Liver (tissue), 9 donors: ENCODE data around the gene CDH23. TPM values are rescaled to one million over a fixed set of nuclear protein-coding genes. Genes with fewer than 3 reads are reported as not detected.

ENCODE experiments used
- DNase-seq: peaks from one replicate; pipeline ENCODE4 v3.0.0-alpha.2; 2017; ENCODE audit warnings: low spot score
- H3K27ac ChIP-seq, 2 donors: one replicate each; pipeline ENCODE4 v1.7.0; 2013; ENCODE audit warnings: inconsistent platforms in 2 of 2, low read length in 2 of 2, control low read depth in 1 of 2, low read depth in 1 of 2, mild to moderate bottlenecking in 1 of 2
- H3K27me3 ChIP-seq, 4 donors: one replicate each; pipeline versions ENCODE4 v1.6.1 to v1.7.0; 2013; ENCODE audit warnings: low read length in 3 of 4, inconsistent platforms in 1 of 4, mild to moderate bottlenecking in 1 of 4, moderate library complexity in 1 of 4; ENCODE audit not compliant: control insufficient read depth in 4 of 4, insufficient read depth in 4 of 4
- H3K36me3 ChIP-seq, 4 donors: one replicate each; pipeline versions ENCODE4 v1.6.1 to v1.7.0; 2013; ENCODE audit warnings: low read length in 3 of 4, mild to moderate bottlenecking in 3 of 4, low read depth in 1 of 4, moderate library complexity in 1 of 4; ENCODE audit not compliant: control insufficient read depth in 4 of 4, insufficient read depth in 3 of 4
- H3K4me1 ChIP-seq, 4 donors: one replicate each; pipeline versions ENCODE4 v1.6.1 to v1.7.0; 2013; ENCODE audit warnings: low read length in 3 of 4, mild to moderate bottlenecking in 3 of 4, moderate library complexity in 1 of 4; ENCODE audit not compliant: control insufficient read depth in 4 of 4, insufficient read depth in 4 of 4
- H3K4me3 ChIP-seq, 3 donors: one replicate each; pipeline versions ENCODE4 v1.6.1 to v1.7.0; 2013; ENCODE audit warnings: low read length in 3 of 3, control low read depth in 1 of 3, low read depth in 1 of 3, mild to moderate bottlenecking in 1 of 3
- H3K9ac ChIP-seq, 2 donors: one replicate each; pipeline ENCODE4 v1.7.0; 2013; ENCODE audit warnings: low read length in 2 of 2, mild to moderate bottlenecking in 2 of 2, moderate library complexity in 2 of 2, control low read depth in 1 of 2, low read depth in 1 of 2
- H3K9me3 ChIP-seq, 4 donors: one replicate each; pipeline versions ENCODE4 v1.6.1 to v1.7.0; 2013; ENCODE audit warnings: low read length in 3 of 4; ENCODE audit not compliant: control insufficient read depth in 4 of 4
- FOXA1 ChIP-seq: IDR thresholded peaks from 2 replicates; pipeline ENCODE4 v1.6.1; 2016; ENCODE audit warnings: antibody characterized with exemption
- FOXA2 ChIP-seq: IDR thresholded peaks from 2 replicates; pipeline ENCODE4 v1.6.1; 2016; ENCODE audit warnings: antibody characterized with exemption
- GABPA ChIP-seq, 2 donors: IDR thresholded peaks in 1 of 2; conservative IDR thresholded peaks in 1 of 2; 2 replicates each; pipeline ENCODE4 v1.6.1; 2016; ENCODE audit warnings: antibody characterized with exemption in 2 of 2, mild to moderate bottlenecking in 1 of 2, moderate library complexity in 1 of 2
- HNF4A ChIP-seq, 2 donors: conservative IDR thresholded peaks; 2 replicates each; pipeline ENCODE4 v1.6.1; 2016; ENCODE audit warnings: antibody characterized with exemption in 2 of 2, mild to moderate bottlenecking in 2 of 2
- JUND ChIP-seq, 2 donors: IDR thresholded peaks; 2 replicates each; pipeline ENCODE4 v1.6.1; 2016; ENCODE audit warnings: antibody characterized with exemption in 2 of 2
- MAX ChIP-seq: IDR thresholded peaks from 2 replicates; pipeline ENCODE4 v1.6.1; 2016; ENCODE audit warnings: antibody characterized with exemption
- NR2F2 ChIP-seq: IDR thresholded peaks from 2 replicates; pipeline ENCODE4 v1.6.1; 2016; ENCODE audit warnings: antibody characterized with exemption
- RAD21 ChIP-seq, 2 donors: IDR thresholded peaks; 2 replicates each; pipeline ENCODE4 v1.6.1; 2016; ENCODE audit warnings: antibody characterized with exemption in 2 of 2, mild to moderate bottlenecking in 2 of 2
- REST ChIP-seq: IDR thresholded peaks from 2 replicates; pipeline ENCODE4 v1.6.1; 2016; ENCODE audit warnings: antibody characterized with exemption, mild to moderate bottlenecking
- YY1 ChIP-seq: IDR thresholded peaks from 2 replicates; pipeline ENCODE4 v1.6.1; 2016; ENCODE audit warnings: antibody characterized with exemption, mild to moderate bottlenecking
- WGBS: extraction: QIAGEN DNeasy Blood & Tissue Kit; methylation state at CpG from one replicate; pipeline ENCODE4 v1.1.7; 2013; 5-methylcytosine and 5-hydroxymethylcytosine counted together
- polyA plus RNA-seq, 2 donors: library from polyadenylated mRNA; stranded (reverse) in 1 of 2; unstranded in 1 of 2; fragments of 200-250 nt in 1 of 2; fragments of >200 nt in 1 of 2; fragmentation: Nextera tagmentation in 1 of 2; extraction: Ambion mirVana in 1 of 2; gene quantifications; one replicate each; pipeline versions ENCODE4 v1.2.1 to v1.2.3, GENCODE V29; 2013 to 2015
- total RNA-seq, 2 donors: library from RNA; depleted of rRNA; stranded (reverse); fragments of >200 nt; gene quantifications; one replicate each; pipeline ENCODE4 v1.2.3, GENCODE V29; 2014
- donor health status: healthy.
- donor health status: healthy.
- donor health status: healthy.
- donor health status: healthy.
- donor health status: healthy.

Gene CDH23
- total and polyA plus RNA-seq, 4 donors = 1.5 to 4.7 (median 3.4) TPM

GRCh38 chr10:71829896-71830295 is 433.2 kb downstream of the CDH23 start (continued):
- no peak for TF ChIP-seq REST
- TF ChIP-seq JUND (IDR thresholded peaks at IDR 0.05) = no peak
- no peak for TF ChIP-seq GABPA (IDR thresholded peaks at IDR 0.05 in 1 of 2, conservative IDR thresholded peaks at IDR 0.05 in 1 of 2)

- WGBS = 86% methylated on average over 4 of the region's 4 CpGs
Observed at GRCh38 chr10:71830726-71831125, 434.0 kb downstream of the CDH23 start.

More at GRCh38 chr10:71830726-71831125, 434.0 kb downstream of the CDH23 start:
- Histone ChIP-seq H3K4me3 (no peak overlapping the region), H3K4me1 (peaks cover 3 to 18% (median 9%) of the 10 kb centered on the region in 4 donors), H3K27me3 (no peaks in the 10 kb centered on the region), H3K27ac (no peak overlapping the region), H3K9ac (no peak overlapping the region), H3K9me3 (no peaks in the 10 kb centered on the region), H3K36me3 (peaks cover 21 to 60% (median 52%) of the 10 kb centered on the region in 4 donors)
- TF ChIP-seq MAX = no peak
- TF ChIP-seq REST = no peak
- no peak for TF ChIP-seq JUND (IDR thresholded peaks at IDR 0.05)
- TF ChIP-seq YY1 = no peak
- no peak for TF ChIP-seq HNF4A (conservative IDR thresholded peaks at IDR 0.05)
- no peak for TF ChIP-seq FOXA1
- no peak for TF ChIP-seq GABPA (IDR thresholded peaks at IDR 0.05 in 1 of 2, conservative IDR thresholded peaks at IDR 0.05 in 1 of 2)
- no peak for TF ChIP-seq NR2F2
- no peak for TF ChIP-seq RAD21 (IDR thresholded peaks at IDR 0.05)
- TF ChIP-seq FOXA2 = no peak
- no peak for DNase-seq
